ENCODE measurements around the gene DNAH2.

Gene DNAH2

DNA sequence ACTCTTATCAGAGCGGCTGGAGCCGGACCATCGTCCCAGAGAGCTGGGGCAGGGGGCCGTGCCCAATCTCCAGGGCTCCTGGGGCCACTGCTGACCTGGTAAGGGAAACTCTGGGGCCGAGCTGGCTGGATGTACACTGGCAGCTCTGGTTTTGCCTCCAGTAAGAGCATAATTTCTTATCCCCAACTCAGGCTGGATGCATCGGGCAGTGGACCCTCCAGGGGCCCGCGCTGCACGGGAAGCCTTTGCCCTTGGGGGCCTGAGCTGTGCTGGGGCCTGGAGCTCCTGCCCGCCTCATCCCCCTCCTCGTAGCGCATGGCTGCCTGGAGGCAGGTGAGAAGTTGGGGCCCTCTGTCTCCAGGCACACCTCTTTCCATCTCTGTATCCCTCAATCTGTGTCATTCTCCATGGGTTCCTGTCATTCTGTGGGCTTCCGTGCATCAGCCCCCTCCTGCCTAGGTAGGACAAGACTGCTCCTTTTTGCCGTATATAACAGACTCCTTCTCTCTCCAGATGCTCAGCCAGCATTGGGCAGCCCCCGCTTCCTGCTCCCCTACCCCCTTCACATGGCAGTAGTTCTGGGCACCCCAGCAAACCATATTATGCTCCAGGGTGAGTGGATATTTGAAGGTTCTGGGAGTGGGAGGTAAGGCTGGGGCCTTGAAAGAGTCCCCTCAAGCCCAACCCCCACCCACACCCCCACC, 128.0 kb downstream of the DNAH2 start:
- DNase-seq (ENCODE audit: extremely low read depth, low read depth) = no peak
- H3K4me3 ChIP-seq (replicated peaks; ENCODE audit: low read depth, low read length) = peak overlapping the region; percentile 89
- TF ChIP-seq, protein P1, sequence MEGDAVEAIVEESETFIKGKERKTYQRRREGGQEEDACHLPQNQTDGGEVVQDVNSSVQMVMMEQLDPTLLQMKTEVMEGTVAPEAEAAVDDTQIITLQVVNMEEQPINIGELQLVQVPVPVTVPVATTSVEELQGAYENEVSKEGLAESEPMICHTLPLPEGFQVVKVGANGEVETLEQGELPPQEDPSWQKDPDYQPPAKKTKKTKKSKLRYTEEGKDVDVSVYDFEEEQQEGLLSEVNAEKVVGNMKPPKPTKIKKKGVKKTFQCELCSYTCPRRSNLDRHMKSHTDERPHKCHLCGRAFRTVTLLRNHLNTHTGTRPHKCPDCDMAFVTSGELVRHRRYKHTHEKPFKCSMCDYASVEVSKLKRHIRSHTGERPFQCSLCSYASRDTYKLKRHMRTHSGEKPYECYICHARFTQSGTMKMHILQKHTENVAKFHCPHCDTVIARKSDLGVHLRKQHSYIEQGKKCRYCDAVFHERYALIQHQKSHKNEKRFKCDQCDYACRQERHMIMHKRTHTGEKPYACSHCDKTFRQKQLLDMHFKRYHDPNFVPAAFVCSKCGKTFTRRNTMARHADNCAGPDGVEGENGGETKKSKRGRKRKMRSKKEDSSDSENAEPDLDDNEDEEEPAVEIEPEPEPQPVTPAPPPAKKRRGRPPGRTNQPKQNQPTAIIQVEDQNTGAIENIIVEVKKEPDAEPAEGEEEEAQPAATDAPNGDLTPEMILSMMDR (IDR thresholded peaks at IDR 0.05; ENCODE audit: low read depth, low read length, missing control alignments) = no peak

DNA sequence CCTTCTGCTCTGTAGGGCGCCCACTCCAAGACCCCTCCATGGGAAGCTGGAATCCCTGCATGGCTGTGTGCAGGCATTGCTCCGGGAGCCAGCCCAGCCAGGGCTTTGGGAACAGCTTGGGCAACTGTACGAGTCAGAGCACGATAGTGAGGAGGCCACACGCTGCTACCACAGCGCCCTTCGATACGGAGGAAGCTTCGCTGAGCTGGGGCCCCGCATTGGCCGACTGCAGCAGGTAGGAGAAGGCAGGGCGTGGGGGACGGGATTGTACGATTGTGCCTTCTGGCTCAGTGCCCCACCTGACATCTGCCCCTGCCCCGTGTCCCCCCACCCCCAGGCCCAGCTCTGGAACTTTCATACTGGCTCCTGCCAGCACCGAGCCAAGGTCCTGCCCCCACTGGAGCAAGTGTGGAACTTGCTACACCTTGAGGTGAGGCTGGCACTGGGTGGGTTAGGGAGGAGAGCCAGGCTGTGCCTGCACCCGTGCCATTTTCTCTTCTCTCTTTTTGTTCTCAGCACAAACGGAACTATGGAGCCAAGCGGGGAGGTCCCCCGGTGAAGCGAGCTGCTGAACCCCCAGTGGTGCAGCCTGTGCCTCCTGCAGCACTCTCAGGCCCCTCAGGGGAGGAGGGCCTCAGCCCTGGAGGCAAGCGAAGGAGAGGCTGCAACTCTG, 128.7 kb downstream of the DNAH2 start:
- TF ChIP-seq, protein P1 (IDR thresholded peaks at IDR 0.05; ENCODE audit: low read depth, low read length, missing control alignments) = no peak
- DNase-seq (ENCODE audit: extremely low read depth, low read depth) = no peak
- no peak overlapping the region for H3K4me3 ChIP-seq (replicated peaks; ENCODE audit: low read depth, low read length)

GRCh38 chr17:7846765-7847661, 129.5 kb downstream of the DNAH2 start:
- H3K4me3 ChIP-seq (replicated peaks; ENCODE audit: low read depth, low read length) = no peak overlapping the region
- no peak for DNase-seq (ENCODE audit: extremely low read depth, low read depth)
- TF ChIP-seq, protein P1 (IDR thresholded peaks at IDR 0.05; ENCODE audit: low read depth, low read length, missing control alignments) = no peak

DNA sequence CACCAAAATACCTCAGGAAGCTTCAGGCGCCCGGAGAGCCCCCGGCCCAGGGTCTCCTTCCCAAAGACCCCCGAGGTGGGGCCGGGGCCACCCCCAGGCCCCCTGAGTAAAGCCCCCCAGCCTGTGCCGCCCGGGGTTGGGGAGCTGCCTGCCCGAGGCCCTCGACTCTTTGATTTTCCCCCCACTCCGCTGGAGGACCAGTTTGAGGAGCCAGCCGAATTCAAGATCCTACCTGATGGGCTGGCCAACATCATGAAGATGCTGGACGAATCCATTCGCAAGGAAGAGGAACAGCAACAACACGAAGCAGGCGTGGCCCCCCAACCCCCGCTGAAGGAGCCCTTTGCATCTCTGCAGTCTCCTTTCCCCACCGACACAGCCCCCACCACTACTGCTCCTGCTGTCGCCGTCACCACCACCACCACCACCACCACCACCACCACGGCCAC, 130.6 kb downstream of the DNAH2 start:
- no peak for DNase-seq (ENCODE audit: extremely low read depth, low read depth)
- TF ChIP-seq, protein P1 (IDR thresholded peaks at IDR 0.05; ENCODE audit: low read depth, low read length, missing control alignments) = no peak
- H3K4me3 ChIP-seq (replicated peaks; ENCODE audit: low read depth, low read length) = no peak overlapping the region

GRCh38 chr17:7848739-7849129, 131.2 kb downstream of the DNAH2 start:
- no peak for DNase-seq (ENCODE audit: extremely low read depth, low read depth)
- H3K4me3 ChIP-seq (replicated peaks; ENCODE audit: low read depth, low read length) = no peak overlapping the region
- TF ChIP-seq, protein P1 (IDR thresholded peaks at IDR 0.05; ENCODE audit: low read depth, low read length, missing control alignments) = no peak

DNA sequence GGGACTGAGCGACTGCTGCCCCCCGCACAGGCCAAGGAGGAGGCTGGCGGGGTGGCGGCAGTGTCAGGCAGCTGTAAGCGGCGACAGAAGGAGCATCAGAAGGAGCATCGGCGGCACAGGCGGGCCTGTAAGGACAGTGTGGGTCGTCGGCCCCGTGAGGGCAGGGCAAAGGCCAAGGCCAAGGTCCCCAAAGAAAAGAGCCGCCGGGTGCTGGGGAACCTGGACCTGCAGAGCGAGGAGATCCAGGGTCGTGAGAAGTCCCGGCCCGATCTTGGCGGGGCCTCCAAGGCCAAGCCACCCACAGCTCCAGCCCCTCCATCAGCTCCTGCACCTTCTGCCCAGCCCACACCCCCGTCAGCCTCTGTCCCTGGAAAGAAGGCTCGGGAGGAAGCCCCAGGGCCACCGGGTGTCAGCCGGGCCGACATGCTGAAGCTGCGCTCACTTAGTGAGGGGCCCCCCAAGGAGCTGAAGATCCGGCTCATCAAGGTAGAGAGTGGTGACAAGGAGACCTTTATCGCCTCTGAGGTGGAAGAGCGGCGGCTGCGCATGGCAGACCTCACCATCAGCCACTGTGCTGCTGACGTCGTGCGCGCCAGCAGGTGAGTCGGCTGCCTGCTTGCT, 131.7 kb downstream of the DNAH2 start:
- H3K4me3 ChIP-seq (replicated peaks; ENCODE audit: low read depth, low read length) = no peak overlapping the region
- TF ChIP-seq, protein P1 (IDR thresholded peaks at IDR 0.05; ENCODE audit: low read depth, low read length, missing control alignments) = no peak
- no peak for DNase-seq (ENCODE audit: extremely low read depth, low read depth)

Data from HFF-Myc (cell line).